ENCODE data around the gene NME7. TPM values are rescaled to one million over a fixed set of nuclear protein-coding genes. Genes with fewer than 3 reads are reported as not detected.

Gene NME7
- total RNA-seq, 1 donor from 2014 or later = 28.1 TPM

GRCh38 chr1:169106921-169107602 lies 260.5 kb downstream of the NME7 start:
- no peak for DNase-seq (ENCODE audit: low spot score)

GRCh38 chr1:169106095-169106920 lies 261.3 kb downstream of the NME7 start, which contains the start of gene ATP1B1:
ATP1B1 (plus strand) TSS chr1:169106690; CDS start chr1:169106830, 140 bp downstream.
- peak; percentile 93 for DNase-seq (ENCODE audit: low spot score)

GRCh38 chr1:169105434-169106094 lies 262.0 kb downstream of the NME7 start:
- DNase-seq (ENCODE audit: low spot score) = peak; percentile 86

- no peak for DNase-seq (ENCODE audit: low spot score)
These were observed 262.5 kb downstream of the NME7 start for GRCh38 chr1:169105087-169105433.

GRCh38 chr1:169103480-169103893 lies 264.1 kb downstream of the NME7 start:
- no peak for DNase-seq (ENCODE audit: low spot score)

GRCh38 chr1:169103002-169103401 lies 264.6 kb downstream of the NME7 start:
- no peak for DNase-seq (ENCODE audit: low spot score)

GRCh38 chr1:169102567-169102966 lies 265.0 kb downstream of the NME7 start:
- DNase-seq (ENCODE audit: low spot score) = no peak

- no peak for DNase-seq (ENCODE audit: low spot score)
These were observed 266.9 kb downstream of the NME7 start for GRCh38 chr1:169100651-169101088.

- DNase-seq (ENCODE audit: low spot score) = no peak
These were observed 267.4 kb downstream of the NME7 start for GRCh38 chr1:169100208-169100607.

- DNase-seq (ENCODE audit: low spot score) = no peak
These were observed 268.0 kb downstream of the NME7 start for GRCh38 chr1:169099561-169099960.

GRCh38 chr1:169098380-169098779 lies 269.2 kb downstream of the NME7 start:
- no peak for DNase-seq (ENCODE audit: low spot score)

- DNase-seq (ENCODE audit: low spot score) = no peak
These were observed 272.6 kb downstream of the NME7 start for GRCh38 chr1:169094897-169095569.

GRCh38 chr1:169092399-169092798 lies 275.2 kb downstream of the NME7 start:
- DNase-seq (ENCODE audit: low spot score) = no peak

- DNase-seq (ENCODE audit: low spot score) = no peak
These were observed 276.1 kb downstream of the NME7 start for GRCh38 chr1:169091480-169091941.

- DNase-seq (ENCODE audit: low spot score) = no peak
These were observed 276.7 kb downstream of the NME7 start for GRCh38 chr1:169090900-169091311.

GRCh38 chr1:169090308-169090899 lies 277.2 kb downstream of the NME7 start:
- DNase-seq (ENCODE audit: low spot score) = no peak

GRCh38 chr1:169089776-169090175 lies 277.8 kb downstream of the NME7 start:
- no peak for DNase-seq (ENCODE audit: low spot score)

GRCh38 chr1:169087876-169088275 lies 279.7 kb downstream of the NME7 start:
- DNase-seq (ENCODE audit: low spot score) = no peak

- no peak for DNase-seq (ENCODE audit: low spot score)
These were observed 280.8 kb downstream of the NME7 start for GRCh38 chr1:169086603-169087455.

- no peak for DNase-seq (ENCODE audit: low spot score)
These were observed 281.7 kb downstream of the NME7 start for GRCh38 chr1:169085911-169086310.
